Gastrocnemius medialis (tissue), 4 donors: ENCODE results near the gene DNM1L. TPM values are rescaled to one million over a fixed set of nuclear protein-coding genes. Genes with fewer than 3 reads are reported as not detected.

Experiments
- ATAC-seq, 2 donors: fragments of 150-250 bp; one replicate each; pipeline ENCODE4 v1.9.1; 2016
- DNase-seq, 2 donors: peaks; one replicate each; pipeline ENCODE4 v3.0.0-alpha.2; 2019
- H3K27ac ChIP-seq, 4 donors: fragments of 200-600 bp; sonication (generic); 1 replicate in 1 of 4; 2 replicates in 3 of 4; pipeline ENCODE4 v1.5.1; 2016 to 2018; ENCODE audit warnings: mild to moderate bottlenecking in 2 of 4, moderate library complexity in 1 of 4
- H3K27me3 ChIP-seq, 3 donors: fragments of 200-600 bp; sonication (generic) in 2 of 3; 1 replicate in 1 of 3; 2 replicates in 2 of 3; pipeline versions ENCODE4 v1.5.1 to v1.6.0; 2016 to 2019; ENCODE audit warnings: mild to moderate bottlenecking in 1 of 3, moderate library complexity in 1 of 3
- H3K36me3 ChIP-seq, 2 donors: fragments of 200-600 bp; sonication (generic) in 1 of 2; one replicate each; pipeline ENCODE4 v1.5.1; 2017 to 2018
- H3K4me1 ChIP-seq, 2 donors: fragments of 200-600 bp; sonication (generic) in 1 of 2; one replicate each; pipeline ENCODE4 v1.5.1; 2016 to 2017; ENCODE audit warnings: mild to moderate bottlenecking in 2 of 2
- H3K4me3 ChIP-seq, 4 donors: fragments of 200-600 bp; sonication (generic) in 3 of 4; 1 replicate in 1 of 4; 2 replicates in 3 of 4; pipeline ENCODE4 v1.5.1; 2016 to 2019; ENCODE audit warnings: mild to moderate bottlenecking in 2 of 4
- H3K9me3 ChIP-seq, 3 donors: fragments of 200-600 bp; sonication (generic) in 2 of 3; 1 replicate in 1 of 3; 2 replicates in 2 of 3; pipeline ENCODE4 v1.5.1; 2016 to 2019
- CTCF ChIP-seq, 5 experiments: fragments of 450-650 bp in 3 of 5; fragments of 200-600 bp in 2 of 5; sonication (generic) in 2 of 5; IDR thresholded peaks in 4 of 5; conservative IDR thresholded peaks in 1 of 5; 1 replicate in 4 of 5; 2 replicates in 1 of 5; pipeline ENCODE4 v1.5.1; 2016 to 2019; ENCODE audit warnings: antibody characterized with exemption in 5 of 5, mild to moderate bottlenecking in 3 of 5, moderate library complexity in 3 of 5
- POLR2A ChIP-seq, 2 donors: fragments of 450-650 bp; IDR thresholded peaks; one replicate each; pipeline ENCODE4 v1.6.1; 2017; ENCODE audit warnings: antibody characterized with exemption in 2 of 2, mild to moderate bottlenecking in 2 of 2, moderate library complexity in 2 of 2
- in situ Hi-C, 4 donors: fragments of 200-750 bp; cut with MboI; loops; one replicate each; pipeline versions ENCODE4 v1.15.0 to v1.8.0; 2017; ENCODE audit warnings: low sequenced_read_pairs in 4 of 4
- intact Hi-C: fragments of 100-400 bp; cut with DNase I; formaldehyde crosslinking; loops from one replicate; pipeline ENCODE4 v1.15.1; 2023; ENCODE audit warnings: low total_unique reads
- total RNA-seq, 4 donors: library from RNA; depleted of rRNA; stranded (reverse); fragments of >200 nt; gene quantifications; one replicate each; pipeline versions ENCODE4 v1.1.0 to v1.2.3, GENCODE V29; 2016

The DNM1L gene
- total RNA-seq, 4 donors from 2014 or later, result 39.3 to 68.3 (median 43.8) TPM

DNA sequence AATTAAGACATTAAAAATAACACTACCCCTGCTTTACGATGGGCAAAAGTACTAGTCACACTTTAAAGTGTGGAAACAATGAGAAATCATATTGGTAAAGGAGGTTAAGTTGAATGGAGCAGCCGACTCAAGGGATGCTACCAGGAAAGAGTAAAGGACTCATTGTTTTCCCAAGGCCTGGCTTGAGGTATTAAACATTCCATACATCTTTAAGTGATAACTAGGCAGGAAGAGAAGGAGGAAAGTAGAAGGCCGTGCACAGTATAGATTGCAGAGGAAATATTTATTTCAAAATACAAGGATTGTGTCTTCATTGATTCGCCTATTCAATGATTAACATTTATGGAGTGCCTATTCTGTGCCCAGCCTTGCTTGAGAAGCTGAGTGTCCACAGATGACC is 97.2 kb downstream of the DNM1L start:
- intact Hi-C loops (no loop called here), in situ Hi-C loops (loop anchor here in 1 of 4 donors (25.0 kb wide), 1 partner anchor 111 kb away; the partner anchor contains the start of gene PKP2)
- Histone ChIP-seq H3K36me3 (no peaks in the 10 kb centered on the region), H3K4me3 (no peak overlapping the region), H3K4me1 (no peaks in the 10 kb centered on the region), H3K9me3 (no peaks in the 10 kb centered on the region), H3K27me3 (no peaks in the 10 kb centered on the region), H3K27ac (no peak overlapping the region)
- ATAC-seq, result no peak
- no peak for DNase-seq
- TF ChIP-seq CTCF (IDR thresholded peaks at IDR 0.05 in 4 of 5, conservative IDR thresholded peaks at IDR 0.05 in 1 of 5) (no peak), POLR2A (IDR thresholded peaks at IDR 0.05) (no peak)

- no peaks in the 10 kb centered on the region for H3K9me3 ChIP-seq
- in situ Hi-C loops (loop anchor here in 1 of 4 donors (25.0 kb wide), 1 partner anchor 110 kb away; the partner anchor contains the start of gene PKP2), intact Hi-C loops (no loop called here)
- no peak overlapping the region for H3K4me3 ChIP-seq
- no peak overlapping the region for H3K27ac ChIP-seq
- no peaks in the 10 kb centered on the region for H3K36me3 ChIP-seq
- no peaks in the 10 kb centered on the region for H3K4me1 ChIP-seq
- no peak for DNase-seq
- no peaks in the 10 kb centered on the region for H3K27me3 ChIP-seq
- ATAC-seq, result no peak
- no peak for TF ChIP-seq CTCF (IDR thresholded peaks at IDR 0.05 in 4 of 5, conservative IDR thresholded peaks at IDR 0.05 in 1 of 5)
- TF ChIP-seq POLR2A (IDR thresholded peaks at IDR 0.05), result no peak
Observed at GRCh38 chr12:32777159-32777558, 98.1 kb downstream of the DNM1L start.

DNA sequence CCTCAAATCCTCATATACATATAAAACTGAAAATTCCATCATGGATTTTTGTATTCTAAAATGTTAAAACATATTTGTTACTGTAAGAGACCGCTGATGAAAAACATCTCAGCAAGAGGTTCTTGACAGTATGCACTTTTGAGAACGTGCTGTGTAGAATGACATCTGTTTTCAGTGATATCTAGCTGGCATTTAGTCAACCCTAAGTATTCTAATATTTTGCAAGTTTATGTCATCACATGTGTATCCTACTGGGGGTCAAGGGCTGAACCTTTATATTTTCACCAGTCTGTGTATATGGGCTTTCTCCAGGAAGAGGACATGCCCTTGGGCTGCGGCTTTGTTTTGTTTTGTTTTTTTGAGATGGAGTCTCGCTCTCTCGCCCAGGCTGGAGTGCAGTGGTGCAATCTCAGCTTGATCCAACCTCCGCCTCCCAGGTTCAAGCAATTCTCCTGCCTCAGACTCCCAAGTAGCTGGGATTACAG is 98.6 kb downstream of the DNM1L start:
- Histone ChIP-seq H3K36me3 (no peaks in the 10 kb centered on the region), H3K27me3 (no peaks in the 10 kb centered on the region), H3K27ac (no peak overlapping the region), H3K9me3 (no peaks in the 10 kb centered on the region), H3K4me3 (no peak overlapping the region), H3K4me1 (no peaks in the 10 kb centered on the region)
- in situ Hi-C loops, result loop anchor here in 1 of 4 donors (25.0 kb wide), 1 partner anchor 110 kb away; the partner anchor contains the start of gene PKP2
- TF ChIP-seq CTCF (IDR thresholded peaks at IDR 0.05 in 4 of 5, conservative IDR thresholded peaks at IDR 0.05 in 1 of 5), result no peak
- TF ChIP-seq POLR2A (IDR thresholded peaks at IDR 0.05), result no peak
- intact Hi-C loops, result no loop called here
- DNase-seq, result no peak
- ATAC-seq, result no peak

GRCh38 chr12:32780071-32780470 is 101.0 kb downstream of the DNM1L start:
- Histone ChIP-seq H3K27me3 (no peaks in the 10 kb centered on the region), H3K36me3 (no peaks in the 10 kb centered on the region), H3K27ac (no peak overlapping the region), H3K4me1 (no peaks in the 10 kb centered on the region), H3K4me3 (no peak overlapping the region), H3K9me3 (no peaks in the 10 kb centered on the region)
- in situ Hi-C loops, result loop anchor here in 1 of 4 donors (25.0 kb wide), 1 partner anchor 107 kb away; the partner anchor contains the start of gene PKP2
- DNase-seq, result no peak
- TF ChIP-seq POLR2A (IDR thresholded peaks at IDR 0.05) (no peak), CTCF (IDR thresholded peaks at IDR 0.05 in 4 of 5, conservative IDR thresholded peaks at IDR 0.05 in 1 of 5) (no peak)
- no peak for ATAC-seq
- intact Hi-C loops, result no loop called here

DNA sequence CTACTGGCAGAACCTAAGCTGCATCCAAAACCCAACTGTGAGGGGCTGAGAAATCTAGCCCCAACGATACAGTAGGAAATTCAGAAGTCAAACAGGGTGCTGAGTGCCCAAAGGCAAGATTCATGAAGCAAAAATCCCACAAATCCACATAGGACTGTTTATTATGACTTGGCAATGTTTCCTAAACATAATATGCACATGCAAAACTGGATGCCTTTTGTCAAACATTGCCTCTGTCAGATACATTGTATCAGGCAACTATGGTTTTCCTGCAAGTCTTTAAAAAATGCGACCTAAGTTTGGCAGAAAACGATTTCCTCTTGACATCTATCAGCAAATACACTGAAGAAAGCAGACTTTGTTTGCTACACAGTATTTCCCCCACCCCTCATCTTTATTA is 103.9 kb downstream of the DNM1L start:
- no peaks in the 10 kb centered on the region for H3K36me3 ChIP-seq
- no peaks in the 10 kb centered on the region for H3K27me3 ChIP-seq
- ATAC-seq, result no peak
- no peak overlapping the region for H3K4me3 ChIP-seq
- no peak for DNase-seq
- in situ Hi-C loops, result loop anchor here in 1 of 4 donors (25.0 kb wide), 1 partner anchor 104 kb away; the partner anchor contains the start of gene PKP2
- no peak for TF ChIP-seq POLR2A (IDR thresholded peaks at IDR 0.05)
- no peak for TF ChIP-seq CTCF (IDR thresholded peaks at IDR 0.05 in 4 of 5, conservative IDR thresholded peaks at IDR 0.05 in 1 of 5)
- H3K4me1 ChIP-seq, result no peaks in the 10 kb centered on the region
- H3K9me3 ChIP-seq, result no peaks in the 10 kb centered on the region
- intact Hi-C loops, result no loop called here
- no peak overlapping the region for H3K27ac ChIP-seq
